ENCODE results near the gene FAM219A.
"Not testable (repeated sequence)": the region's sequence is repeated elsewhere in the genome, so short reads cannot be mapped to it uniquely, and the experiment has no call there.

Gene FAM219A

DNA sequence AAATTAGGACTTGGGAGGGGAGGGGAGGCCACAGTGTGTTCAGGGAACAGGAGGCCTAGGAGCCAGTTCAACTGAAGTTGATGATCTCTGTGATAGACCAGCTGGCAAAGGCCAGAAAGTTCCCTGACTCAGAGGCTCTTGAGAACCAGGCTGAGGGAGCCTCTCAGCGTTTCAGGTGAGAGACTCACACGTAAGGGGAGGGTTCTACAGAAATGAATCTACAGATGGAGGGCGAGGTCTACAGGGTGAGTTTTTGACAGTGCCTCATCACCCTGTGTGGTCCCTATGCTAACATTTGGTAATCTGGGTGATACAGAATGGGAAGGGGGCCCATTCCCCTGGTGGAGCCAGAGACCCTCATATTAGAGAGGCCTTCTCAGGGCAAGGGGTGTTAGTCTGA, 32.4 kb upstream of the FAM219A start:
- Histone ChIP-seq H3K27ac (no peak overlapping the region), H3K36me3 (no peaks in the 10 kb centered on the region), H3K9me3 (replicated peaks in 1 of 11) (no peaks in the 10 kb centered on the region), H4K20me1 (peaks cover 0 to 21% (median 0%) of the 10 kb centered on the region in 11 experiments; a peak in 4 of 22 replicates), H3K9ac (no peak overlapping the region), H3K4me3 (no peak overlapping the region), H3K4me1 (no peaks in the 10 kb centered on the region), H3K4me2 (no peak overlapping the region), H3K27me3 (no peaks in the 10 kb centered on the region)
- no peak for TF ChIP-seq Cebpa-rat (IDR thresholded peaks at IDR 0.05)

DNA sequence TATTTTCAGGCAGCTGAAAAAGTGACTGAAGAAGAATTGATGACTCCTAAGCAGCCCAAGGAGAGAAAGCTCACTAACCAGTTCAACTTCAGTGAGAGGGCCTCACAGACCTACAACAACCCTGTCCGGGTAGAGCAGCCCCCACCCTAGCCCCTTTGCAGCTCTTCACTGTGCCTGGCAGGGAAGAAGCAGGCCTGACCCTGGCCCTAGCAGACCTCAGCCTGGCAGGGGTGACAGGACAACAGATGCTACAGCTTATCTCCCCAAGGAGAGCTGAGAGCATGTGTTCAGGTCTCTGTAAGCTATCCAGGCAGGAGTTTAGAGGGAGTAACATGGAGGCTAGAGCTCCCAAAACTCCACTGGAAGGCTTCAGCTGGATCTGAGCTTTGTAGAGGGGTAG, 32.0 kb upstream of the FAM219A start:
- Histone ChIP-seq H3K4me1 (no peaks in the 10 kb centered on the region), H3K4me2 (no peak overlapping the region), H3K36me3 (no peaks in the 10 kb centered on the region), H3K4me3 (no peak overlapping the region), H3K27ac (no peak overlapping the region), H4K20me1 (peaks cover 0 to 21% (median 0%) of the 10 kb centered on the region in 11 experiments; a peak in 4 of 22 replicates), H3K9me3 (replicated peaks in 1 of 11) (no peaks in the 10 kb centered on the region), H3K9ac (no peak overlapping the region), H3K27me3 (no peaks in the 10 kb centered on the region)
- no peak for TF ChIP-seq Cebpa-rat (IDR thresholded peaks at IDR 0.05)

DNA sequence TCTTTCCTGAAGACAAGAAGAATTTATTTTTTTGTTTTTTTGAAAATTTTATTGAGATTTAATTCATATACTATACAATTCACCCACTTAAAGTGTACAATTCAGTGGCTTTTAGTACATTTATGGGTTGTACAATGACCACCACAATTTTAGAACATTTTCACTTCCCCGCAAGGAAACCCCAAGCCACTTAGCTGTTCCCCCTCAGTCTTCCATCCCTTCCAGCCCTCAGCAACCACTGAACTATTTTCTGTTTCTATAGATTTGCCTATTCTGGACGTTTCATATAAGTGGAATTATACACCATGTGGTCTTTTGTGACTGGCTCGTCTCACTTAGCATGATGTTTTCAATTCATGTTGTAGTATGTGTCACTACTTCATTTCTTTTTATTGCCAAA, 28.2 kb upstream of the FAM219A start:
- H3K9ac ChIP-seq = no peak overlapping the region
- H3K27ac ChIP-seq = no peak overlapping the region
- no peaks in the 10 kb centered on the region for H3K27me3 ChIP-seq
- no peak overlapping the region for H3K4me2 ChIP-seq
- H3K4me1 ChIP-seq = no peaks in the 10 kb centered on the region
- no peaks in the 10 kb centered on the region; a peak in 1 of 22 replicates for H3K9me3 ChIP-seq (replicated peaks in 1 of 11)
- no peak for TF ChIP-seq Cebpa-rat (IDR thresholded peaks at IDR 0.05)
- H4K20me1 ChIP-seq = peaks cover 0 to 15% (median 0%) of the 10 kb centered on the region in 11 experiments; a peak in 1 of 22 replicates
- H3K4me3 ChIP-seq = no peak overlapping the region
- H3K36me3 ChIP-seq = no peaks in the 10 kb centered on the region

DNA sequence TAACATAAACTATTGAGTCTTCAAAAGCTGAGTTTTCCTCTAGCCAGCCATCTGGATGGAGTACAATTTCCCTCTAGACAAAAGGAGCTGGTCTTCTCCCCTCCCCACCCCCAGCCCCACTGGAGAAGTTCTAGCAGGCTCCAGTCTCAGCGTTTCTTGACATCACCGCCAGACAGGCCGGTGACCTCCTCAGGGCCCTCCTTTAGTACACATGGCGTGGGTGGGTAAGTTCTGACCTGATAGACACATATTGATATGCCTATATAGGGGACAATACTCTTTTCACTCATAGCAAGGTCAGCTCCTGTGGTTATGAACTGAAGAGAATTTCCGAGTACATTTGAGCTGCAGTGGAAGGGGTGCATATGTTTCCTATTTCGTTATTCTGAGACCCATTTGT, 27.5 kb upstream of the FAM219A start:
- TF ChIP-seq Cebpa-rat (IDR thresholded peaks at IDR 0.05) = no peak
- Histone ChIP-seq H3K9ac (no peak overlapping the region), H3K36me3 (no peaks in the 10 kb centered on the region), H3K27me3 (no peaks in the 10 kb centered on the region), H3K4me2 (no peak overlapping the region), H3K4me1 (no peaks in the 10 kb centered on the region), H3K9me3 (replicated peaks in 1 of 11) (no peaks in the 10 kb centered on the region; a peak in 1 of 22 replicates), H4K20me1 (peaks cover 0 to 10% (median 0%) of the 10 kb centered on the region in 11 experiments; a peak in 1 of 22 replicates), H3K27ac (no peak overlapping the region), H3K4me3 (no peak overlapping the region)

DNA sequence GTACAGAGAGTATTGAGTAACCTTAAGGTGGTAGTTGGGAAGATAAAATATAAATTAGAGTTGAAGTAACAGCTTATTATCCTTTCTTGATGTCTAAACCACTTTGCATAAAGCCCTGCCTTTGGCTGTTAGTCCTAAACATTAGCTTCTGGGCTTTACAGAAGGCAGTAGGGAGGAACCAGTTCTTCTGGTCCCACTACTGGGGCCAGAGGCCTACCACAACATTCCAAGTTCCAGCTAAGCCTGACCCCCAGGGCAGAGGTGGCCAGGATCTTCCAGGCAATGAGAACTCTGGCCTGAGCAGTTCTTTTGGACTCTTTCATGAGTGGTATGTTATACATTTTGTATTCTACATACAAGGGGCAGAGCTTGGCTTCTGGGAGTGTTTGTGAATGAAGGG, 26.3 kb upstream of the FAM219A start:
- Histone ChIP-seq H3K4me2 (no peak overlapping the region), H3K36me3 (no peaks in the 10 kb centered on the region), H3K4me3 (no peak overlapping the region), H3K27me3 (no peaks in the 10 kb centered on the region), H3K9me3 (replicated peaks in 1 of 11) (no peaks in the 10 kb centered on the region; a peak in 1 of 22 replicates), H3K9ac (no peak overlapping the region), H3K27ac (no peak overlapping the region), H3K4me1 (no peaks in the 10 kb centered on the region), H4K20me1 (no peaks in the 10 kb centered on the region)
- no peak for TF ChIP-seq Cebpa-rat (IDR thresholded peaks at IDR 0.05)

DNA sequence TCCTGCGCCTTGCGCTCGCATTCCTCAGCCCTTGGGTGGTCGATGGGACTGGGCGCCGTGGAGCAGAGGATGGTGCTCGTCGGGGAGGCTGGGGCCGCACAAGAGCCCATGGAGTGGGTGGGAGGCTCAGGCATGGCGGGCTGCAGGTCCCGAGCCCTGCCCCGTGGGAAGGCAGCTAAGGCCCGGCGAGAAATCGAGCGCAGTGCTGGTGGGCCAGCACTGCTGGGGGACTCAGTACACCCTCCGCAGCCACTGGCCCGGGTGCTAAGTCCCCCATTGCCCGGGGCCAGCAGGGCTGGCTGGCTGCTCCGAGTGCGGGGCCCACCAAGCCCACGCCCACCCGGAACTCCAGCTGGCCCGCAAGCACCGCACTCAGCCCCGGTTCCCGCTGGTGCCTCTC, 24.4 kb upstream of the FAM219A start:
- not testable (repeated sequence) for H3K9ac ChIP-seq; H3K4me1 ChIP-seq; H3K27me3 ChIP-seq; H3K4me2 ChIP-seq; H3K9me3 ChIP-seq (replicated peaks in 1 of 11); H3K4me3 ChIP-seq; H3K36me3 ChIP-seq; H4K20me1 ChIP-seq; H3K27ac ChIP-seq

DNA sequence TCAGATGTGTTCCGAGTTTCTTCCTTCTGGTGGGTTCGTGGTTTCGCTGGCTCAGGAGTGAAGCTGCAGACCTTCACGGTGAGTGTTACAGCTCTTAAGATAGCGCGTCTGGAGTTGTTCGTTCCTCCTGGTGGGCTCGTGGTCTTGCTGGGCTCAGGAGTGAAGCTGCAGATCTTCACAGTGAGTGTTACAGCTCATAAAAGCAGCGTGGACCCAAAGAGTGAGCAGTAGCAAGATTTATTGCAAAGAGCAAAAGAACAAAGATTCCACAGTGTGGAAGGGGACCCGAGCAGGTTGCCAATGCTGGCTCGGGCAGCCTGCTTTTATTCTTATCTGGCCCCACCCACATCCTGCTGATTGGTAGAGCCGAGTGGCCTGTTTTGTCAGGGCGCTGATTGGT, 23.2 kb upstream of the FAM219A start:
- not testable (repeated sequence) for H3K4me3 ChIP-seq; H3K36me3 ChIP-seq; H3K4me1 ChIP-seq; H3K4me2 ChIP-seq; H3K27ac ChIP-seq; H3K9me3 ChIP-seq (replicated peaks in 1 of 11); H3K9ac ChIP-seq; H4K20me1 ChIP-seq; H3K27me3 ChIP-seq

DNA sequence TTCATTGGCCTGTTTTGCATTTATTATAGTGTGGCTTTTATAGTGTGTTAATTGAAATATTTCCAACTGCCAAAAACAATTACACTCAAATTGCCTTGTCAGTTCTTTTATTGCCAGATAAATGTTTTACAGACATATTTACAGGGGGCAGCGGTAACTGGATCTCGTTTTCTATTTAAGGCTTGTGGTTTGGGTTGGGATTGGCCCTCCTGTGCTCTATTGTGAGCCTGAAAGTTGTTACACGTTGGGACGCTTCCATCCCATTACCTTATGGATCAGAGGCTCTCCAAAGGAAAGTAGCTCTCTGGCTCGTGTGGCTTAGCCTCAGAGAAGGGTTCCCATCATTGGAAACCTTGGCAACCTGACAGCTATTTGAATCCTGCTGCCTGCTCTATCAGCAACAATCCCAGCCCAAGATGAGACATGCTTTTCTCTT, 21.1 kb upstream of the FAM219A start:
- H3K4me3 ChIP-seq = no peak overlapping the region
- no peaks in the 10 kb centered on the region for H3K27me3 ChIP-seq
- H3K27ac ChIP-seq = no peak overlapping the region
- H3K9ac ChIP-seq = no peak overlapping the region
- no peaks in the 10 kb centered on the region for H4K20me1 ChIP-seq
- no peak for TF ChIP-seq Cebpa-rat (IDR thresholded peaks at IDR 0.05)
- H3K36me3 ChIP-seq = no peaks in the 10 kb centered on the region
- no peaks in the 10 kb centered on the region; a peak in 1 of 22 replicates for H3K9me3 ChIP-seq (replicated peaks in 1 of 11)
- H3K4me2 ChIP-seq = no peak overlapping the region
- peaks cover 0 to 15% (median 11%) of the 10 kb centered on the region in 10 experiments; a peak in 14 of 20 replicates for H3K4me1 ChIP-seq

DNA sequence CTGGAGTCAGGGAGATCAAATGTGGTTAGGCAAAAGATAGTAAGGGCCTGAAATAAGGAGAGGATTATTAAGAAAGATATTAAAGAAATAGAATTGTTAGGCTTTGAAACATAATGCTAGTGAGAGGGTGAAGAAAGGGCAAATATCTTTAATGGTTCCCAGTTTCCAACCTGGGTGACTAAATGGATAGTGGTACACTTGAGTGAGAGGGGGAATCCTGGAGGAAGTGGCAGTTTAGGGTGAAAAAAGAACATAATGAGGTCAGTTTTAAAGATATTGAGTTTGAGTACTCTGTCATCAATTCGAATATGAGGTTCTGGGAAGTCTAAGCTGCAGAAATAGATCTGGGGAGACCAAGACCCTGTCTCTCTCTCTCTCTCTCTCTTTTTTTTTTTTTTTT, 19.2 kb upstream of the FAM219A start:
- H3K9me3 ChIP-seq (replicated peaks in 1 of 11) = no peaks in the 10 kb centered on the region; a peak in 1 of 22 replicates
- no peak overlapping the region for H3K9ac ChIP-seq
- no peaks in the 10 kb centered on the region for H4K20me1 ChIP-seq
- H3K27me3 ChIP-seq = no peaks in the 10 kb centered on the region
- peaks cover 0 to 19% (median 12%) of the 10 kb centered on the region in 10 experiments; a peak in 14 of 20 replicates for H3K4me1 ChIP-seq
- no peak overlapping the region for H3K27ac ChIP-seq
- no peak overlapping the region for H3K4me2 ChIP-seq
- H3K36me3 ChIP-seq = no peaks in the 10 kb centered on the region
- TF ChIP-seq Cebpa-rat (IDR thresholded peaks at IDR 0.05) = no peak
- H3K4me3 ChIP-seq = no peak overlapping the region

DNA sequence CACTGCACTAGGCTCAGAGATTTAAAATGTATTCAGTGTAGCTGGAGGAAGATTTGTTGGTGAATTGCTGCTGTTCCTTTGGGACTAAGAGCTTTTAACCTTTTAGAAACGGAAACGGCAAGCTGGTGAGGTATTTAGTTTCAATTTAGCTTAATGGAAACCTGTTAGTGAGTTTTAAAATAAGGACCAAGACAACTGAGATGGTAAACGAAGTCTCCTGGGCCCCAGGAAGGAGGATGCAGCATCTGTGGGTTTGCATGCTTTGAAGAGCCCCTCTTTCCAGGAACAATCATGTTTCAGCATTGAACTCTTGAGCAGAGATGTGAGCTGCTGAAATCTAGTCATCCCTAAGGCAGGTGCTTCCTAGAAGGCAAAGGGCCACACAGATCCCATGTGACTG, 16.7 kb upstream of the FAM219A start:
- Histone ChIP-seq H3K27me3 (no peaks in the 10 kb centered on the region), H3K4me1 (peaks cover 0 to 19% (median 12%) of the 10 kb centered on the region in 10 experiments; a peak in 14 of 20 replicates), H3K4me2 (peak overlapping the region in 9 of 11 experiments; percentile 6 to 63 (median 48); a peak in 16 of 22 replicates), H3K9ac (no peak overlapping the region), H3K27ac (no peak overlapping the region), H3K36me3 (no peaks in the 10 kb centered on the region), H4K20me1 (no peaks in the 10 kb centered on the region), H3K9me3 (replicated peaks in 1 of 11) (no peaks in the 10 kb centered on the region), H3K4me3 (no peak overlapping the region)
- TF ChIP-seq Cebpa-rat (IDR thresholded peaks at IDR 0.05) = no peak

All from BLaER1 treated with 17β-estradiol and CSF1 and Interleukin-3, amounts not matched to agents 10 nM and 100 nM (cell line).